SW 1271 (cell line): ENCODE data around the gene VSIG10L2.

Source experiments
- DNase-seq, 2 experiments: peaks; one replicate each; lab custom pipeline; 2025; lab: John Stamatoyannopoulos, UW

VSIG10L2 gene

GRCh38 chr11:125947419-125948277 lies 1.8 kb downstream of the VSIG10L2 start:
- DNase-seq, result no peak

DNA sequence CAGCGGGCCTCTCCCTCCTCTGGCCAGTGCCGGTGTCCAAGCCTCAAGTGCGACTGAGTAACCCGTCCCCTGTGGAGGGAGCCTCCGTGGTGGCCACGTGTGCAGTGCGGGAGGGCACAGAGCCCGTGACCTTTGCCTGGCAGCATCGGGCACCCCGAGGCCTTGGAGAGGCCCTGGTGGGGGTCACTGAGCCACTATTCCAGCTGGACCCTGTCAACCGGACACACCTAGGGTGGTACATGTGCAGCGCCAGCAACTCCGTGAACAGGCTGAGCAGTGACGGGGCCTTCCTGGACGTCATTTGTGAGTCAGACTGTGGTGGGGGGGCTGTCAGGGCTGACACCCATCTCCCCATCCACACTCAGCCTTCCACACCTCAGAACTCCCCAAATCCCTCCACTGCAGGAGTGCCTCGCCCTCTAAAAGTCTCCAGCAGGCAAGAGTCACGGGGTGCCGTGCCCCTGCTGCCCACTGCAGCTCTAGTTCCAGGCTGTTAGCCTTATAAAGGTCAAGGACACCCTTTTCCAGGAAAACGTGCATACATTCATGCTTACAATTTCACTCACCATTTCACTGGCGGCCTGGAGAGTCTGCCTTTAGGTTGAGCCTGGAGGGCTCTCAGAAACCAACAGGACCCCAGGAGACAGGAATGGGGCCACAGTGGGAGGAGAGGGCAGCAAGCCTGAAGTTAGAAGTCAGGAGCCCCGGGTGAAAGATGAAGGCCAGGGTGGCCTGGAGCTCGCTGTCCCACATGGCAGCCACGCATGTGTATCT lies 2.6 kb downstream of the VSIG10L2 start:
- no peak for DNase-seq

GRCh38 chr11:125949271-125950177 lies 3.7 kb downstream of the VSIG10L2 start:
- DNase-seq, result no peak

GRCh38 chr11:125950178-125950490 lies 4.3 kb downstream of the VSIG10L2 start:
- no peak for DNase-seq

DNA sequence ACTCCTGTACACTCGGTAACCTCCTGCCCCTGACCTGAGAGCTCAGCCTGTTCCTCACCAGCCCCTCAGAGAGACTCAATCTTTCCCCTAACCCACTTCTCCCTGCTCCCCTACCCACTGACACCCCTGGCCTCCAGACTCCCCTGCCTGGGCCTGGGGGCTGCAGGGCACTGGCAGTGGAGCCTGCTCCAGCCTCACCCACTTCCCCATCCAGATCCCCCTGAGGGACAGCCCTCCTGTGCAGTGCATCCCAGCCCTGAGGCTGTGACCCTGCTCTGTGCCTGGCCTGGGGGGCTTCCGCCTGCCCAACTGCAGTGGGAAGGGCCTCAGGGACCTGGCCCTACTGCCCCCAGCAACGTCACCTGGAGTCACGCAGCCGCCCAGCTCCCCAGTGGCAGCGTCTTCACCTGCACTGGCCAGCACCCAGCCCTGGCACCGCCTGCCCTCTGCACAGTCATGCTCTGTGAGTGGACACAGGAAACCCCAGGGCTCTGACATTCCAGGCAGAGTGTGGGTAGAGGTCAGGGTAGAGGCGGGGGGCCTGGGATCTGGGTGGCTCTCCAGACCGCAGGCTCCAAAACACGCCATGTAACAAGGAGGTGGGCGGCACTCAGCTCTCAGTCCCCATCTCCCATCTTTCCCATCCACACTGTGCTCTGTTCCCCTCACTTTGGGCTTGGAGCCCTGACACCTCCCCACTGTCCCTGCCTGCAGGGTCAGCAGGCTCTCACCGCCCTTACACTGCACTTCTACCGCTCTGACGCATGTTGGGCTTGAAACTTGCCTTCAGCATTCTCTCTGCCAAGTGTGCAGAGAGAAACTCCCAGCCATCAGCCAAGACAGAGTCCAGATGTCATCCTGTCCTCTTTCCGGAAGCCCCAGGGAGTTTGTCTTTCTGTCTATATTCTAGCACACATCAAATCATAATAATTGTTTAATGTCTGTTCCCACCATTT lies 5.1 kb downstream of the VSIG10L2 start:
- no peak for DNase-seq

DNA sequence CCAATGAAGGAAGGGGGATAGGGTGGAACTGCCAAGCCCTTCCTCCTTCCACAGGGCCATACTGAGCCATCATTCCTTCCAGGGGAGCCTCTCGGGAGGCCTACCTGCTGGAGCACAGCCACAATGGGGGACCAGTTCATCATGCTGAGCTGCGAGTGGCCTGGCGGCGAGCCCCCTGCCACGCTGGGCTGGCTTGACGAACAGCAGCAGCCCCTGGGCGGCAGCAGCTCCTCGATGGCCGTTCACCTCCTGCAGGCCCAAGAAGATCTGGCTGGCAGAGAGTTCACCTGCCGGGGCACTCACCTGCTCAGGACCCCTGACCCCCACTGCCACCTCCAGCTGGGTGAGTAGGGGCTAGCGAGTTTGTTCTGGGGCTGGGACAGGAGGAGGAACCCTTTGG lies 5.9 kb downstream of the VSIG10L2 start:
- DNase-seq, result no peak

- DNase-seq, result no peak
These were observed 6.7 kb downstream of the VSIG10L2 start for GRCh38 chr11:125952559-125952958.

DNA sequence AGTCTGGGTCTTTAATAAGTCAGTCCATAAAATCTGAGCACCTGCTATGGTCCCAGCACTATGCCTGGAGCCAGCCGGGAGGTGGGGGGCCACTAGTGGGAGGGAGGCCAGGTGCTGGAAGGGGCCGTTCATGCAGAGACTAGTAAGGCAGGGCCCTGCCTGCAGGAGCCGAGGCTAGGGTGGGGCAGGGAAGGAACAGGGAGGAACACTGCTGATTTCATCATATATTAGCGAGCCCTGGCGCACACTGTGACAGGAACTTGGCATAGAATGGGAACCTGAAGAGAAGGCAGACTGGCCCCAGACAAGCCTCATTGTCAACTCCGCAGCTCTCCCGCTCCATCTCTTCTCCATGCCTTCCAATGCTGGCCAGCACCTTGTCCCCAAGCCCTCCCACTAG lies 7.1 kb downstream of the VSIG10L2 start:
- no peak for DNase-seq

DNA sequence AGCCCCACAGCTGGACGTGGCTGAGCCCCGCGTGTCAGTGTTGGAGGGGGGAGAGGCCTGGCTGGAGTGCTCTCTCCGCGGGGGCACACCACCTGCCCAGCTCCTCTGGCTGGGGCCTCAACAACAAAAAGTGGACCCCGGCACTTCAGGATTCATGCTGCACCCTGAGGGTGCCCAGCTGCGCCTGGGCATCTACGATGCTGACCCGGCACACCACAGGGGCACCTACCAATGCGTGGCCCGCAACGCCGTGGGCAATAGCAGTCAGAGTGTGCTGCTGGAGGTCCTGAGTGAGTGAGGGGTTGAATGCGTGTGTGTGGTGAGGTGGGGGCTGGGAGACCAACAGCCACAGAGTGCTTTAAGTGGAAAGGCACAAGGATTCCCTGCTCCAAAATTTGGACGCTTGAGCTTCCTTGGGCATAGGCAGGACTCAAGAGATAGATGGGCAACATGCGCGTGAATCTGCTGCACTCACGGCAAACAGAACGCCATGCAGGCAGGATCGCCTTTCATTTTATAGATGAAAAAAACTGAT lies 7.6 kb downstream of the VSIG10L2 start:
- DNase-seq, result no peak

GRCh38 chr11:125954123-125954944 lies 8.5 kb downstream of the VSIG10L2 start:
- DNase-seq, result no peak

DNA sequence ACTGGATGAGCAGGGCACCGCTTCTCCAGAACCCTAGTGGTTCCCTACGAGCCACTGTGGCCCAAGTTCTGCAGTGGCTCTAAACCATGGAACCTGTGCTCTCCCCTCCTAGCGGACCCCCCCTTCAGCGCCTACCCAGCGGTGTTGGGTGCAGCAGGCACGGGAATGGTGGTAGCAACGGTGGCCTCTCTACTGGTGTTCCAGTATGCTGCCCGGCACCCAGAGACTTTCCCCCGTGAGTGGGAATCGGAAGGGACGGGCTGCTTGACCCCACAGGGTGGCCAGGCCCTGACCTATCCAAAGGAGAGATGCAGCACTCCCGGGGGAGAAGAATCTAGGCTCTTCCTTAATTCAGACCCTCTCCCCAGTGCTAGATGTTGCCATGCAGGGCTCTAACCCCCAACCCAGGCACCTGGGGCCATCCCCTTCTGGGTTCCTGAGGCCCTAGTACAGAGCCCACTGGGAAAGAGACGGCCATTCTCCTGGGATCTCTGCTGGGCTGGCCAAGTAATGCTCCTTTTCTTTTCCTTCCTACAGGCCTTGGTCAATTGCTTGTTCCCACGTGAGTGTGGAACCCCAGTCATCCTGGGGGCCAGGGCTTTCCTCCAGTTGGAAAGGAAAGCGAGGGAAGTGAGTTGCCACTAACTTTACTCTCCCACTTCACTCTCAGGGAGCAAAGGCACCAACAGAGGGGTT lies 9.2 kb downstream of the VSIG10L2 start:
- DNase-seq, result no peak

DNA sequence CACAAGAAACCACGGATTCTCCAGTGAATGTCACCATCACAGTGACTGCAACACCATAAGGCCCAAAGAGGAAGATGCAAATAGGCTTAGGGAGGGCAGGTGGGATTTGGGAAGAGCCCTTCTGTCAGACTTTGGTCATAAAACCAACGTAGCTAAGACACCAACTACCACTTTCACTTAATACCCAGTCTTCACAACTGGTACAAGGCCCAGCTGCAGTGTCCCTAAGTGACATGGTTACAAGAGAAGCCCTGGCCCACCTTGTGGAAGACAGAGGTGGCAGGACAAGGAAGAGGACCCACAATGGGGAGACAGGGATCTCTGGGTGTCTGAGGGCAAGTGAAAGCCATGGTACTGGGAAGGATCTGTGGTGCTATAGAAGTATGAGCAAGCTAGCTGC lies 10.0 kb downstream of the VSIG10L2 start:
- no peak for DNase-seq

- DNase-seq, result no peak
These were observed 10.7 kb downstream of the VSIG10L2 start for GRCh38 chr11:125956391-125957134.

GRCh38 chr11:125957618-125958332 lies 11.9 kb downstream of the VSIG10L2 start:
- no peak for DNase-seq

DNA sequence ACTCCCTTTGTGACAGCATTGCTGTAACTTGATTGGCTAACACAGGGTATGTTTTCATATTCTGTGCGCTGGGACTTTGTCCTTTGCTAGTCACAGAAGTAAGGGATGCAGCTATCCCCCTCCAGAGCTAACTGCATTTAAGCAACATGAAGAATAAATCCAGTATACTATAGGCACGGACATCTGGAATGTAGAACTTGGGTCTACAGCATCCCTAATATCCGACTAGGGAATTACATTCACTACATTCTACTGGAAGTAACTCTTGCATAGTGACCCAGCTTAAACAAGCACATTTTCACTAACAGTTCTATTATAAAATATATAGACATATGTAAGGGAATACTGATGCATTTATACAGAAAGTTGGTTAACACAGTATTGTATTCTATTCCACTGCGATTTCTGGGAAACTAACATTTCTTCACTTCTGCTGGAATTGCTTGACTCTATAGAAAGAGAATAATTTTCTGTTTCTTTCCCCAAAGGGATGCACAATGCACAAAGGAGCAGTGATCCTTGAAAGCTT lies 13.1 kb downstream of the VSIG10L2 start:
- DNase-seq, result no peak

GRCh38 chr11:125959511-125959910 lies 13.7 kb downstream of the VSIG10L2 start:
- DNase-seq, result no peak

GRCh38 chr11:125959931-125960330 lies 14.1 kb downstream of the VSIG10L2 start:
- DNase-seq, result no peak

DNA sequence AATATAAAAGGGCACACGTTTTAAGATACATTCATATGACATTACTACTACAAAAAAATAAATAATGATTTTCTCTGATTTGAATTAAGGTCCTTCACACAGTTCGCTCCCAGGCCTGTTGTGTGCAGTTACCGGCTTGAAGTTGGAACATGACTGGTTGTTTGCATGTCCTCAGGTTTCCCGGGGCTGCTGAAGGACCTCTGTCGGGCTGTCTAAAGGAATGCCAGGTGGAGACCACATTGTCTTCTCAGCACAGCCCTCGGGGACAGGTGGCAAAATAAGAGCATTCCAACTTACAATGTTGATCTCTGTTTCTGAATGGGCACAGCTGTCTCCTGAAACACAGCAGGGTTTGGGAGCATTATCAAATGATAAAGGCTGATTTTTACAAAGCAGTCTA lies 14.9 kb downstream of the VSIG10L2 start:
- DNase-seq, result no peak
